SK-N-MC (cell line): ENCODE measurements around the gene ZNF236.

ENCODE experiments used
- EZH2 ChIP-seq: fragments of 200-600 bp; sonication (generic); IDR thresholded peaks from one replicate; pipeline ENCODE4 v1.6.1; 2017; ENCODE audit warnings: antibody characterized with exemption
- FOXP2 ChIP-seq: optimal IDR thresholded peaks from 2 replicates; pipeline ENCODE3; 2011; ENCODE audit warnings: mild to moderate bottlenecking, moderate library complexity; ENCODE audit not compliant: insufficient read depth; ENCODE audit errors: extremely low read length, control extremely low read depth
- POLR2AphosphoS5 ChIP-seq: IDR thresholded peaks from 2 replicates; pipeline ENCODE4 v1.6.1; 2012; ENCODE audit warnings: mild to moderate bottlenecking, low read depth, low read length, borderline replicate concordance

- TF ChIP-seq POLR2AphosphoS5 = no peak
- no peak for TF ChIP-seq EZH2
- no peak for TF ChIP-seq FOXP2
Observed at GRCh38 chr18:77013811-77014521, 191.6 kb downstream of the ZNF236 start.
